MM.1S (cell line): ENCODE results near the gene FYN.

ENCODE experiments used
- CTCF ChIP-seq: fragments of 300-600 bp; sonication (generic); IDR thresholded peaks from 2 replicates; pipeline ENCODE4 v1.5.1; 2016; ENCODE audit warnings: antibody characterized with exemption, low read length, mixed read lengths
- EZH2 ChIP-seq: fragments of 300-600 bp; sonication (generic); optimal IDR thresholded peaks from 2 replicates; pipeline ENCODE3; 2017; ENCODE audit warnings: low read depth, mild to moderate bottlenecking, antibody characterized with exemption, low read length, mixed read lengths
- EZH2phosphoT487 ChIP-seq: fragments of 300-600 bp; sonication (generic); IDR thresholded peaks from 2 replicates; pipeline ENCODE4 v1.6.1; 2018; ENCODE audit warnings: antibody characterized with exemption, low read length

- no peak for TF ChIP-seq CTCF
- TF ChIP-seq EZH2phosphoT487, result no peak
- TF ChIP-seq EZH2, result no peak
Observed at GRCh38 chr6:111845441-111845871, 27.8 kb downstream of the FYN start.
